Neuronal stem cell (in vitro differentiated cells): ENCODE data around the gene MIA2.
"Not testable (repeated sequence)": the region's sequence is repeated elsewhere in the genome, so short reads cannot be mapped to it uniquely, and the experiment has no call there.

Experiments
- DNase-seq: peaks from one replicate; pipeline ENCODE4 v3.0.0-alpha.2; 2013; ENCODE audit warnings: low spot score
- H2AFZ ChIP-seq: one replicate; pipeline ENCODE4 v1.6.1; 2013; ENCODE audit warnings: mild to moderate bottlenecking, low read length, inconsistent platforms
- H2AK5ac ChIP-seq: 2 replicates; pipeline ENCODE4 v1.6.1; 2013; ENCODE audit warnings: low read depth, mild to moderate bottlenecking, inconsistent platforms, low read length, moderate library complexity, mixed read lengths
- H2BK120ac ChIP-seq: 2 replicates; pipeline ENCODE4 v1.6.1; 2013; ENCODE audit warnings: low read depth, mild to moderate bottlenecking, inconsistent platforms, low read length, moderate library complexity, mixed read lengths
- H2BK12ac ChIP-seq: one replicate; pipeline ENCODE4 v1.6.1; 2013; ENCODE audit warnings: low read length, inconsistent platforms
- H2BK15ac ChIP-seq: 2 replicates; pipeline ENCODE4 v1.6.1; 2013; ENCODE audit warnings: mild to moderate bottlenecking, low read length, inconsistent platforms, mixed read lengths
- H2BK5ac ChIP-seq: one replicate; pipeline ENCODE4 v1.6.1; 2013; ENCODE audit warnings: inconsistent platforms, mild to moderate bottlenecking, low read length, moderate library complexity
- H3K14ac ChIP-seq: one replicate; pipeline ENCODE4 v1.6.1; 2013; ENCODE audit warnings: low read length, inconsistent platforms
- H3K18ac ChIP-seq: 2 replicates; pipeline ENCODE4 v1.6.1; 2013; ENCODE audit warnings: low read length, inconsistent platforms
- H3K23ac ChIP-seq: 2 replicates; pipeline ENCODE4 v1.6.1; 2013; ENCODE audit warnings: low read depth, mild to moderate bottlenecking, mixed read lengths, low read length, inconsistent platforms; ENCODE audit not compliant: poor library complexity
- H3K27ac ChIP-seq: replicated peaks from 3 replicates; pipeline ENCODE4 v1.5.1; 2013; ENCODE audit warnings: low read length, inconsistent platforms
- H3K27me3 ChIP-seq, 3 experiments: 2 replicates each; pipeline ENCODE4 v1.6.1; 2013; ENCODE audit warnings: low read length in 3 of 3, mild to moderate bottlenecking in 2 of 3, inconsistent platforms in 1 of 3, low read depth in 1 of 3, mixed read lengths in 1 of 3, moderate library complexity in 1 of 3; ENCODE audit not compliant: control insufficient read depth in 3 of 3, insufficient read depth in 3 of 3
- H3K36me3 ChIP-seq, 2 donors: replicated peaks in 1 of 2; 2 replicates each; pipeline ENCODE4 v1.6.1; 2013; ENCODE audit warnings: low read length in 2 of 2; ENCODE audit not compliant: control insufficient read depth in 2 of 2, insufficient read depth in 2 of 2
- H3K4ac ChIP-seq: 2 replicates; pipeline ENCODE4 v1.6.1; 2013; ENCODE audit warnings: inconsistent platforms, mild to moderate bottlenecking, low read length, moderate library complexity
- H3K4me1 ChIP-seq, 2 donors: 1 replicate in 1 of 2; 2 replicates in 1 of 2; pipeline ENCODE4 v1.6.1; 2013; ENCODE audit warnings: low read length in 2 of 2, low read depth in 1 of 2; ENCODE audit not compliant: control insufficient read depth in 2 of 2, insufficient read depth in 1 of 2
- H3K4me2 ChIP-seq: one replicate; pipeline ENCODE4 v1.6.1; 2013; ENCODE audit warnings: mild to moderate bottlenecking, low read length, inconsistent platforms; ENCODE audit not compliant: insufficient read depth, poor library complexity, severe bottlenecking
- H3K4me3 ChIP-seq, 2 donors: 2 replicates each; pipeline ENCODE4 v1.5.1; 2013; ENCODE audit warnings: low read length in 2 of 2, mild to moderate bottlenecking in 2 of 2, inconsistent platforms in 1 of 2, moderate library complexity in 1 of 2
- H3K79me1 ChIP-seq: one replicate; pipeline ENCODE4 v1.6.1; 2013; ENCODE audit warnings: low read depth, mild to moderate bottlenecking, inconsistent platforms, low read length, moderate library complexity
- H3K9ac ChIP-seq: one replicate; pipeline ENCODE4 v1.6.1; 2013; ENCODE audit warnings: mild to moderate bottlenecking, low read depth, low read length, inconsistent platforms; ENCODE audit not compliant: poor library complexity
- H3K9me3 ChIP-seq, 2 donors: replicated peaks in 1 of 2; 2 replicates each; pipeline versions ENCODE3 to v1.6.1; 2013; ENCODE audit warnings: low read length in 2 of 2, mild to moderate bottlenecking in 2 of 2, inconsistent platforms in 1 of 2, low read depth in 1 of 2, mixed read lengths in 1 of 2, moderate library complexity in 1 of 2; ENCODE audit not compliant: control insufficient read depth in 2 of 2, insufficient read depth in 1 of 2
- H4K8ac ChIP-seq: one replicate; pipeline ENCODE4 v1.6.1; 2013; ENCODE audit warnings: low read depth, mild to moderate bottlenecking, inconsistent platforms, low read length, moderate library complexity
- H4K91ac ChIP-seq: one replicate; pipeline ENCODE4 v1.6.1; 2013; ENCODE audit warnings: low read length, low read depth, mild to moderate bottlenecking, inconsistent platforms; ENCODE audit not compliant: poor library complexity
- WGBS, 2 donors: extraction: QIAGEN DNeasy Blood & Tissue Kit; methylation state at CpG; one replicate each; pipeline ENCODE4 v1.1.7; 2013; ENCODE audit warnings: missing lambda C conversion rate in 2 of 2, mixed read lengths in 1 of 2; ENCODE audit not compliant: insufficient read length in 2 of 2, insufficient replicate concordance in 1 of 2; ENCODE audit errors: extremely low coverage in 2 of 2; 5-methylcytosine and 5-hydroxymethylcytosine counted together

MIA2 gene

DNA sequence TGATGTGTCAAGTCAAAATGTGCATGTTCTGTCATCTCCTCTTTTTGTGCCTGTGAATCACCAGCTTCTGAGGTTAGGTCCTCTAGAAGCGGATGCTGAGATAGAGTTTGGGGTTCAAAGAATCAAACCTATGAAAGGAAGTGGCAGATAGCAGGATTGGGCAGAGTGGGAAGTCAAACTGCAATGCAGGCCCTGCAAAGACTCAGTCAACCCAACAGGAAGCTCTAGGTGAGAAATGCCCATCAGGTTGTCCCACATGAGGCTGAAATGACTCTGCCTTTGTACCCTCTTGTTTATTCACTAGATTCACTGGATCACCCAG lies 4.5 kb upstream of the MIA2 start:
- H2BK15ac ChIP-seq = no peak overlapping the region

DNA sequence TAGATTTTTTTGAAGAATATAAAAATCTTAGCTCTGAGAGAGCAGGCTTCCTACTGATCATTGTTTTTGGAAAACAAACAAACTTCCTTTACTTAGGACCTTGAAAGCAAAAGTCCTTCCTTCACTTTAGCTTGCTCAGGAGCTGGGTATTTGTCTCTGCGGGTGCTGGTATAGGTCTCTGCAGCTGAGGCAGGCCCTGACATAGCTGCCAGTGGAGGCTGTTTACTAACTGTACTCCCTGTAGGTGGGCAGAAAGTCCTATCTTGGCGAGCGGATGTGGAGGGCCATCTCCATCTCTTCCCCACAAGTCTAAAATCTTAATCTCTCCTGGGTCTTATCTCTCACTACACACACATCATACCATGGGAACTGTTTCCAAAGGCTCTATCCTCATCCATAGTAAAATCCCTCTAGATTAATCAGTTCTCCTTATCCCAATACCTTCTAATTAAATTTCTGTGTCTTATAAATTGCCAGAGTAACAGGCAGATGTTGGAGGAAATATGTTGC lies 4.1 kb upstream of the MIA2 start:
- DNase-seq = no peak
- peak overlapping the region; percentile 73 for H2BK12ac ChIP-seq
- no peak overlapping the region for H4K8ac ChIP-seq
- no peaks in the 10 kb centered on the region for H3K4me1 ChIP-seq
- no peaks in the 10 kb centered on the region for H3K79me1 ChIP-seq
- H3K27me3 ChIP-seq = no peaks in the 10 kb centered on the region
- no peak overlapping the region for H3K27ac ChIP-seq
- no peak overlapping the region for H3K4ac ChIP-seq
- WGBS, 2 donors = no CpG with 5 or more reads among the region's 3 CpGs
- no peak overlapping the region for H2BK15ac ChIP-seq
- H2AK5ac ChIP-seq = no peak overlapping the region
- no peak overlapping the region for H2BK5ac ChIP-seq
- H3K14ac ChIP-seq = no peak overlapping the region
- no peak overlapping the region for H2BK120ac ChIP-seq
- H3K9me3 ChIP-seq = no peaks in the 10 kb centered on the region
- no peaks in the 10 kb centered on the region for H3K36me3 ChIP-seq
- H4K91ac ChIP-seq = no peak overlapping the region
- H3K9ac ChIP-seq = no peak overlapping the region
- H3K4me2 ChIP-seq = no peak overlapping the region
- no peak overlapping the region for H3K23ac ChIP-seq
- H3K18ac ChIP-seq = peak overlapping the region; percentile 17
- no peak overlapping the region for H3K4me3 ChIP-seq
- H2AFZ ChIP-seq = no peak overlapping the region

More for the DNA sequence above, 4.5 kb upstream of the MIA2 start:
- H3K4ac ChIP-seq = no peak overlapping the region
- H3K4me1 ChIP-seq = no peaks in the 10 kb centered on the region
- no peak overlapping the region for H3K18ac ChIP-seq
- no peaks in the 10 kb centered on the region for H3K27me3 ChIP-seq
- H3K4me2 ChIP-seq = no peak overlapping the region
- no peak overlapping the region for H4K91ac ChIP-seq
- H3K9me3 ChIP-seq = no peaks in the 10 kb centered on the region
- no peaks in the 10 kb centered on the region for H3K36me3 ChIP-seq
- H2AK5ac ChIP-seq = no peak overlapping the region
- H3K4me3 ChIP-seq = no peak overlapping the region
- no CpG with 5 or more reads among the region's 1 CpG for WGBS, 2 donors
- no peak overlapping the region for H4K8ac ChIP-seq
- no peak overlapping the region for H2AFZ ChIP-seq
- DNase-seq = no peak
- H3K79me1 ChIP-seq = no peaks in the 10 kb centered on the region
- H2BK120ac ChIP-seq = no peak overlapping the region
- H2BK12ac ChIP-seq = no peak overlapping the region
- no peak overlapping the region for H3K23ac ChIP-seq
- H3K9ac ChIP-seq = no peak overlapping the region
- no peak overlapping the region for H3K27ac ChIP-seq
- no peak overlapping the region for H2BK5ac ChIP-seq
- H3K14ac ChIP-seq = no peak overlapping the region

DNA sequence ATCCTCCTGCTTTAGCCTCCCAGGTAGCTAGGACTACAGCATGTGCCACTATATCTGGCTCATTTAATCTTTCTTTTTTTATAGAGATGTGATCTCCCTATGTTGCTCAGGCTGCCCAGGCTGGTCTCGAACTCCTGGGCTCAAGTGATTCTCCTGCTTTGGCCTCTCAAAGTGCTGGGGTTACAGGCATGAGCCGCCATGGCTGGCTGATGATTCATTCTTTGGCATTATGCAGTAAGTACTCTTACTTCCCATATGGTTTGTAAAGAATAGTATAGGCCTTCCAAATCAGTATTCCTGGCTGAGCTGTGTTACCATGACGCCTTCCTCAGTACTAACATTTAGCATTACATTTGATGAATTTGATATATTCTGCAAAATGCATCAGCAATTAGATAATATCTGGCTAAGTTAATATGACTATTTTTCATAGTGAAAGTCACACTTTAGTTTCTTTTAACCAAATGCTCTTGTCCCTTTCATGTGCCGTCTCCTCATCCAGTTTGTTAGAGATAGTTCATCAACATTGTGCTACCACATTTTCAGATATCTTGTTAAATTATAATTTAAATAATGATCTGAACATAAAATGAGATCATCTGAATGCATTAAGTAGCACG lies 3.2 kb upstream of the MIA2 start:
- Histone ChIP-seq H3K27me3 (no peaks in the 10 kb centered on the region), H3K9me3 (no peaks in the 10 kb centered on the region), H3K36me3 (no peaks in the 10 kb centered on the region), H2BK120ac (no peak overlapping the region), H3K79me1 (no peaks in the 10 kb centered on the region), H3K14ac (no peak overlapping the region), H2AK5ac (no peak overlapping the region), H3K4ac (no peak overlapping the region), H3K27ac (no peak overlapping the region), H4K8ac (no peak overlapping the region), H2BK12ac (no peak overlapping the region), H3K4me2 (no peak overlapping the region), H3K9ac (no peak overlapping the region), H2AFZ (no peak overlapping the region), H3K23ac (no peak overlapping the region), H3K4me1 (no peaks in the 10 kb centered on the region), H4K91ac (no peak overlapping the region), H3K18ac (no peak overlapping the region), H2BK5ac (no peak overlapping the region), H2BK15ac (no peak overlapping the region), H3K4me3 (no peak overlapping the region)
- WGBS, 2 donors = no CpG with 5 or more reads among the region's 5 CpGs
- DNase-seq = no peak

DNA sequence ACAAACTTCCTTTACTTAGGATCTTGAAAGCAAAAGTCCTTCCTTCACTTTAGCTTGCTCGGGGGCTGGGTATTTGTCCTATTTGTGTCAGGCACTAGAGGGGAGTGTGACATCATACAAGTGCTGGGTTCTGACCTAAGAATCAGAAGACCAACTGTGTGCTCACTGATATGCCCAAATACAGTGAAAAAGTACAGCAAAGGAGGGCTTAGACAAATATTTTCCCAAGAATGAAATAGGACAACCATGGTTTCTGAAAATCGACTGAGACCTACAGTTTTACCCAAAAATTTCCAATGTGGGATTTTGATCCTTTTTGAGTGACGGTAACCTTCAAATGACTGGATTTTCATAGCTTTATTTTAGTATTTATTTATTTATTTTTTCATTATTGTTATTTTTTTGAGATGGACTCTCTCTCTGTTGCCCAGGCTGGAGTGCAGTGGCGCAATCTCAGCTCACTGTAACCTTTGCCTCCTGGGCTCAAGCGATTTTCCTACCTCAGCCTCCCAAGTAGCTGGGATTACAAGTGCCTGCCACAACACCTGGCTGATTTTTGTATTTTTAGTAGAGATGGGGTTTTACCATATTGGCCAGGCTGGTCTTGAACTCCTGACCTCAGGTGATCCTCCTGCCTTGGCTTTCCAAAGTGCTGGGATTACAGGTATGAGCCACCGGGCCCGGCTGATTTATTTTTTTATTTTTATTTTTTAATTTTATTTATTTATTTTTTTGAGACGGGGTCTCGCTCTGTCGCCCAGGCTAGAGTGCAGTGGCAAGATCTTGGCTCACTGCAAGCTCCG lies 1.8 kb upstream of the MIA2 start:
- H3K79me1 ChIP-seq, H3K14ac ChIP-seq, H3K4me3 ChIP-seq, H2AK5ac ChIP-seq, H4K91ac ChIP-seq, H3K4ac ChIP-seq, H2BK5ac ChIP-seq, H4K8ac ChIP-seq, H3K27me3 ChIP-seq, H3K23ac ChIP-seq, H3K4me2 ChIP-seq, H3K9me3 ChIP-seq, H3K27ac ChIP-seq, H3K4me1 ChIP-seq, H2BK15ac ChIP-seq, H2BK12ac ChIP-seq, H2BK120ac ChIP-seq, H3K9ac ChIP-seq, H3K36me3 ChIP-seq, H3K18ac ChIP-seq: not testable (repeated sequence)
- DNase-seq = peak; percentile 35
- H2AFZ ChIP-seq = peak overlapping the region; percentile 4
- no CpG with 5 or more reads among the region's 11 CpGs for whole genome bisulfite sequencing, 2 donors
